Measurements from ENCODE around the gene KCNQ5.

KCNQ5 gene

GRCh38 chr6:72715119-72715518 is 93.3 kb downstream of the KCNQ5 start:
- no peak overlapping the region for H3K4me3 ChIP-seq (ENCODE audit: low read length)
- DNase-seq (ENCODE audit: low read depth) = peak; percentile 42
- no peak for TF ChIP-seq CTCF (IDR thresholded peaks at IDR 0.05; ENCODE audit: insufficient read depth, low read depth, low read length, missing control alignments)

DNA sequence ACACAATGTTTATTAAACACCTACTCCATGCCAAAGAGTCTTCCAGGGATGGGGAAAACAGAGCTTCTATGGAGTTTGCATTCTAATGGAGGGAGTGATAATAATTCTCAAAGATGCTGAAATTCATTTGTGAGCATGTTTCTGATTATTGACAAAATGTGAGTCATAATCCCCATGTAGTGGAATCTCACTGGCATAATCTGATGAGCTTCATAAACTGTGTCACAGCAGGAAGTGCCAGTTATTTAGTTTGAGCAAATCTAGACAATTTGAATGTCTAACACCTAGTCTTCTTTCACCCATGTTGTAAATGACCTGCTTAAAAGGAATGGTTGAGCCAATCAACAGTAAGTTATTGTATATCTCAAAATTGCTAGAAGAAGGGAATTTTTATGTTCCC is 95.1 kb downstream of the KCNQ5 start:
- no peak for TF ChIP-seq CTCF (IDR thresholded peaks at IDR 0.05; ENCODE audit: insufficient read depth, low read depth, low read length, missing control alignments)
- no peak overlapping the region for H3K4me3 ChIP-seq (ENCODE audit: low read length)
- no peak for DNase-seq (ENCODE audit: low read depth)

- peak; percentile 10 for DNase-seq (ENCODE audit: low read depth)
- no peak overlapping the region for H3K4me3 ChIP-seq (ENCODE audit: low read length)
- TF ChIP-seq CTCF (IDR thresholded peaks at IDR 0.05; ENCODE audit: insufficient read depth, low read depth, low read length, missing control alignments) = no peak
Observed at GRCh38 chr6:72720464-72720863, 98.6 kb downstream of the KCNQ5 start.

DNA sequence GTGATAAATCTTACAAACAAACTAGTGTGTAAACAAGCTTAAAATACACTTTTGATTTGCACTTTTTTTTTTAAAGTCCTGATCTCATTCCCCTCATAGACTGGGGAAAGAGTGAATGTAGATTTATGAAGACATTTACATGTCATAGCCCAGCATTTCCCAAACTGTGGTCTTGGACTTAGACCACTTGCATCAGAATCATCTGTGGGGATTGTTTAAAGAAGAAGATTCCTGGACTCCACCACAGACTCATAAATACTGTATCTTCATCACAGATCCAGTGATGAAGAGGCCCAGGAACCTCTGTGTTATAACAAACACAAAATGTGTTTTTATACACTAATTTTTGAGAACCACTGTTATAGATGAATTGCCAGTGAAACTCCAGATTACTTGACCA is 99.5 kb downstream of the KCNQ5 start:
- TF ChIP-seq CTCF (IDR thresholded peaks at IDR 0.05; ENCODE audit: insufficient read depth, low read depth, low read length, missing control alignments) = no peak
- no peak for DNase-seq (ENCODE audit: low read depth)
- no peak overlapping the region for H3K4me3 ChIP-seq (ENCODE audit: low read length)

DNA sequence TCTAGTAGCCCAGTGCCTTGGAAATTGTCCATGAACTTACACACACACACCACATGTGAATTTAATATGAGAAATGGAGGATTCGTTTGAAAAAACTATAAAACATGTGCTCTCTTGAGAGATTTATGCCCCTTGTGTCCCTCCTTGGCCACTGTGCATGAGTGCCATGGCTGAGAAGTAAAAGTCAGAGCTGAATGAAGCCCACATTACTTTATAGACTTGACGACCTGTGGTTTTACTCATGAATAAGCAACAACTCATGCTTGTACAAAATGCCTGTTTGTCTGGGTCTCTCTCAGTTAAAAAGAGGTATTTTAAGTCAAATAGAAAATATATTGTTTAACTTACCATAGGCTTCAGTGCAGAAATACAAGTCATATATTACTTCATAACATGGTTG is 102.7 kb downstream of the KCNQ5 start:
- no peak for TF ChIP-seq CTCF (IDR thresholded peaks at IDR 0.05; ENCODE audit: insufficient read depth, low read depth, low read length, missing control alignments)
- DNase-seq (ENCODE audit: low read depth) = no peak
- H3K4me3 ChIP-seq (ENCODE audit: low read length) = no peak overlapping the region

- DNase-seq (ENCODE audit: low read depth) = no peak
- no peak overlapping the region for H3K4me3 ChIP-seq (ENCODE audit: low read length)
- no peak for TF ChIP-seq CTCF (IDR thresholded peaks at IDR 0.05; ENCODE audit: insufficient read depth, low read depth, low read length, missing control alignments)
Observed at GRCh38 chr6:72728706-72729343, 107.0 kb downstream of the KCNQ5 start.

- no peak for TF ChIP-seq CTCF (IDR thresholded peaks at IDR 0.05; ENCODE audit: insufficient read depth, low read depth, low read length, missing control alignments)
- peak; percentile 33 for DNase-seq (ENCODE audit: low read depth)
- no peak overlapping the region for H3K4me3 ChIP-seq (ENCODE audit: low read length)
Observed at GRCh38 chr6:72733045-72733444, 111.2 kb downstream of the KCNQ5 start.

Measured in epithelial cell of esophagus (primary cell).